Endothelial cell of umbilical vein (primary cell): ENCODE data around the gene KAZN. TPM values are rescaled to one million over a fixed set of nuclear protein-coding genes. Genes with fewer than 3 reads are reported as not detected.

ENCODE experiments used
- BruUV-seq: library from RNA; stranded (reverse); fragments of 400-500 nt; replicated peaks from 2 replicates; lab custom pipeline; 2021; lab: Mats Ljungman, UMichigan
- CTCF ChIA-PET: fragments of 300-600, 350-600 bp; sonication (Branson Sonifier 250); formaldehyde crosslinking; loops from one replicate; lab custom pipeline; 2021; ENCODE audit warnings: antibody characterized with exemption, inconsistent platforms; lab: Charles Lee
- POLR2A ChIA-PET: fragments of 300-600, 350-600 bp; sonication (Branson Sonifier 250); formaldehyde crosslinking; loops from one replicate; lab custom pipeline; 2021; ENCODE audit warnings: antibody characterized with exemption, inconsistent platforms; lab: Charles Lee
- DNase-seq: peaks from one replicate; pipeline ENCODE4 v3.0.0-alpha.2; 2011; ENCODE audit warnings: low read depth, low spot score
- FAIRE-seq: peaks from 2 replicates; lab custom pipeline; 2011; peaks lifted over from hg19 to GRCh38; lab: Jason Lieb, UNC
- H2AFZ ChIP-seq: 2 replicates; pipeline ENCODE4 v1.6.0; 2012; ENCODE audit warnings: low read depth, low read length, control low read depth, inconsistent platforms
- H3K27ac ChIP-seq: 2 replicates; pipeline ENCODE4 v1.5.1; 2011; ENCODE audit warnings: low read depth, mild to moderate bottlenecking, control low read depth, low read length, moderate library complexity; ENCODE audit not compliant: insufficient read depth
- H3K27me3 ChIP-seq, 2 experiments: 2 replicates each; pipeline versions ENCODE4 v1.6.0 to v1.6.1; 2011; ENCODE audit warnings: low read length in 2 of 2, mixed read lengths in 1 of 2; ENCODE audit not compliant: control insufficient read depth in 2 of 2, insufficient read depth in 2 of 2
- H3K36me3 ChIP-seq, 2 experiments: 2 replicates in 1 of 2; 3 replicates in 1 of 2; pipeline ENCODE4 v1.5.1; 2011; ENCODE audit warnings: low read length in 2 of 2, mild to moderate bottlenecking in 1 of 2, moderate library complexity in 1 of 2; ENCODE audit not compliant: control insufficient read depth in 2 of 2, insufficient read depth in 2 of 2; ENCODE audit errors: extremely low read depth in 1 of 2
- H3K4me1 ChIP-seq: 3 replicates; pipeline ENCODE4 v1.5.1; 2011; ENCODE audit warnings: mild to moderate bottlenecking, low read length; ENCODE audit not compliant: control insufficient read depth, insufficient read depth; ENCODE audit errors: extremely low read depth
- H3K4me2 ChIP-seq: 2 replicates; pipeline ENCODE4 v1.6.1; 2011; ENCODE audit warnings: low read length, control low read depth, mixed read lengths; ENCODE audit not compliant: insufficient read depth
- H3K4me3 ChIP-seq, 3 experiments: fragments of 200-600 bp in 1 of 3; sonication (generic), shearing (Covaris generic) in 1 of 3; replicated peaks in 1 of 3; 2 replicates each; pipeline ENCODE4 v1.5.1; 2011 to 2016; ENCODE audit warnings: control low read depth in 3 of 3, low read length in 3 of 3, mild to moderate bottlenecking in 2 of 3, inconsistent platforms in 1 of 3, low read depth in 1 of 3, moderate library complexity in 1 of 3; ENCODE audit not compliant: insufficient read depth in 1 of 3
- H3K79me2 ChIP-seq: 2 replicates; pipeline ENCODE4 v1.6.0; 2012; ENCODE audit warnings: low read length, inconsistent platforms; ENCODE audit not compliant: control insufficient read depth, insufficient read depth
- H3K9ac ChIP-seq: replicated peaks from 2 replicates; pipeline ENCODE3; 2011; ENCODE audit warnings: low read length, control low read depth; ENCODE audit not compliant: insufficient read depth; ENCODE audit errors: extremely low read depth
- H3K9me1 ChIP-seq: replicated peaks from 3 replicates; pipeline ENCODE4 v1.6.0; 2011; ENCODE audit warnings: mild to moderate bottlenecking, low read length; ENCODE audit not compliant: control insufficient read depth, insufficient read depth; ENCODE audit errors: extremely low read depth
- H3K9me3 ChIP-seq: replicated peaks from 2 replicates; pipeline ENCODE4 v1.5.1; 2012; ENCODE audit warnings: low read length, inconsistent platforms; ENCODE audit not compliant: control insufficient read depth, insufficient read depth
- H4K20me1 ChIP-seq: replicated peaks from 2 replicates; pipeline ENCODE3; 2011; ENCODE audit warnings: mild to moderate bottlenecking, low read length; ENCODE audit not compliant: control insufficient read depth, insufficient read depth; ENCODE audit errors: extremely low read depth
- CTCF ChIP-seq, 2 donors: IDR thresholded peaks; 1 replicate in 1 of 2; 2 replicates in 1 of 2; pipeline ENCODE4 v1.5.1; 2011; ENCODE audit warnings: low read length in 2 of 2, mild to moderate bottlenecking in 2 of 2, moderate library complexity in 2 of 2, control low read depth in 1 of 2, inconsistent platforms in 1 of 2, low read depth in 1 of 2; ENCODE audit not compliant: insufficient read depth in 1 of 2; ENCODE audit errors: extremely low read depth in 1 of 2
- EZH2 ChIP-seq: IDR thresholded peaks from 2 replicates; pipeline ENCODE4 v1.6.1; 2012; ENCODE audit warnings: borderline replicate concordance, low read depth, mild to moderate bottlenecking, moderate library complexity, low read length, inconsistent platforms; ENCODE audit not compliant: severe bottlenecking
- FOS ChIP-seq: IDR thresholded peaks from 2 replicates; pipeline ENCODE4 v1.6.1; 2011; ENCODE audit warnings: mild to moderate bottlenecking, low read length, moderate library complexity, borderline replicate concordance; ENCODE audit not compliant: insufficient read depth
- GATA2 ChIP-seq: IDR thresholded peaks from 2 replicates; pipeline ENCODE4 v1.7.0; 2011; ENCODE audit warnings: low read depth, mild to moderate bottlenecking, moderate library complexity, mixed read lengths, low read length; ENCODE audit not compliant: insufficient read length, insufficient read depth
- JUN ChIP-seq: IDR thresholded peaks from 2 replicates; pipeline ENCODE4 v1.6.1; 2011; ENCODE audit warnings: borderline replicate concordance, low read depth; ENCODE audit not compliant: insufficient read length, insufficient read depth
- MYC ChIP-seq: IDR thresholded peaks from one replicate; pipeline ENCODE4 v1.6.1; 2011; ENCODE audit warnings: mild to moderate bottlenecking, low read depth, low read length
- POLR2A ChIP-seq: IDR thresholded peaks from 2 replicates; pipeline ENCODE4 v1.6.1; 2012; ENCODE audit warnings: low read depth, mild to moderate bottlenecking, control low read depth, low read length
- POLR2AphosphoS5 ChIP-seq: IDR thresholded peaks from 2 replicates; pipeline ENCODE4 v1.6.1; 2012; ENCODE audit warnings: low read depth, mild to moderate bottlenecking, control low read depth, low read length, moderate library complexity; ENCODE audit not compliant: insufficient read depth
- dilution Hi-C: fragments of 300-500 bp; cut with MboI; formaldehyde crosslinking; loops from one replicate; pipeline ENCODE4 v1.15.0; 2019; ENCODE audit warnings: low sequenced_read_pairs; ENCODE audit not compliant: extremely low pct_ligation_motif_present
- intact Hi-C: fragments of 100-400 bp; cut with micrococcal nuclease; formaldehyde crosslinking; loops from one replicate; pipeline ENCODE4 v1.10.0; 2022
- polyA plus RNA-seq, 4 experiments: library from polyadenylated mRNA; depleted of rRNA in 3 of 4; stranded (reverse) in 3 of 4; unstranded in 1 of 4; fragments of >200 nt; gene quantifications; 2 replicates each; pipeline versions ENCODE4 v1.2.1 to v1.2.3, GENCODE V29; 2011 to 2012; ENCODE audit warnings: missing spikeins in 1 of 4
- total RNA-seq: library from RNA; stranded (reverse); gene quantifications from 2 replicates; pipeline ENCODE4 v1.2.3, GENCODE V29; 2021
- TF ChIP-seq, protein P1 (sequence below): IDR thresholded peaks from 2 replicates; pipeline ENCODE4 v1.6.1; 2011; ENCODE audit not compliant: insufficient read depth, insufficient read length

The KAZN gene
- total and polyA plus RNA-seq, 2 donors (not counting 3 experiments of a cell fraction or from before 2014, with no cell fraction given), result 1.6 to 5.8 TPM

DNA sequence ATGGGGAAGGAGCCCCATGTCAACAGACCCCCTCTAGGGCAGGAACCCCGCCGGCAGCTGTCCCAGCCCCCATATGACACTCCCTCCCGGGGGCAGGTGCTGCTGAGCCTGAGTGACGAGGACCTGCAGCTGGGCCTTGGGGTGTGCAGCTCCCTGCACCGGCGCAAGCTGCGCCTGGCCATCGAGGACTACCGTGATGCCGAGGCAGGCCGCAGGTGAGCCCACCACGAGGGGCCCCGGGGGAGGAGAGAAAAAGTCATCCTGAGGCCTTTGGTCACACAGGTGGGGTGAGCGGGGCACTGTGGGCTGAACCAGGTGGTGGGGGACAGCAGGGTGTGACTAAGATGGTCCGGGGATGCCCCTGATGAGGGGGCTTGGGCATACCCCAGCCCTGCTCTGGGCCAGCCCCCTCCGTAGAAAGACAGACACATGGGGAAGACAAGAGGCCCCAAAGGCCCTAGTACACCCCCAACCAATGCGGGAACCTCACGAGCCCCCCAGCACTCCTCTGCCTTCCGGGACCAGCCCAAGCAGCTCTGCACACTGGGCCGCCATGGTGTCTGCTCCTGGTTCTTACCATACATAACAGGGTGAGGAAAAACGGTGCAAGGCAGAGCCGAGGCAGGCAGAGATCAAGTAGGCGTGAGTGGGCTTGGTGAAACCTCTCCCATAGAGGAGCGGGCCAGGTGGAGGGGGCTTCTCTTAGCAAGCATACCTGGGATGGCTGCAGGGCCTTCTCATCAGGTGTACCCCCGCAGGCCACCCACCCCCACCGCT lies 496.4 kb downstream of the KAZN start:
- H3K9me3 ChIP-seq, result no peaks in the 10 kb centered on the region
- H3K4me1 ChIP-seq, result peaks cover 11% of the 10 kb centered on the region
- H3K4me3 ChIP-seq, result no peak overlapping the region
- intact Hi-C loops (no loop called here), dilution Hi-C loops (no loop called here)
- BruUV-seq, result no TSS peak
- FAIRE-seq (no peak), DNase-seq (no peak)
- no peaks in the 10 kb centered on the region for H4K20me1 ChIP-seq
- H3K9ac ChIP-seq, result no peak overlapping the region
- no peak overlapping the region for H3K4me2 ChIP-seq
- CTCF ChIA-PET, result no interaction called here
- H3K27me3 ChIP-seq, result no peaks in the 10 kb centered on the region
- TF ChIP-seq, protein P1, sequence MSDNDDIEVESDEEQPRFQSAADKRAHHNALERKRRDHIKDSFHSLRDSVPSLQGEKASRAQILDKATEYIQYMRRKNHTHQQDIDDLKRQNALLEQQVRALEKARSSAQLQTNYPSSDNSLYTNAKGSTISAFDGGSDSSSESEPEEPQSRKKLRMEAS, result no peak
- TF ChIP-seq POLR2AphosphoS5 (no peak), GATA2 (no peak), MYC (no peak), FOS (no peak), POLR2A (no peak), JUN (no peak), EZH2 (no peak), CTCF (IDR thresholded peaks at IDR 0.05; ENCODE audit: extremely low read depth in 1 of 2, insufficient read depth in 1 of 2, low read depth in 1 of 2, low read length in 2 of 2) (no peak)
- H3K36me3 ChIP-seq, result no peaks in the 10 kb centered on the region
- H2AFZ ChIP-seq, result no peak overlapping the region
- no peaks in the 10 kb centered on the region for H3K9me1 ChIP-seq
- no peaks in the 10 kb centered on the region for H3K79me2 ChIP-seq
- POLR2A ChIA-PET, result no interaction called here
- H3K27ac ChIP-seq, result no peak overlapping the region
